ENCODE data around the gene EDIL3.

- TF ChIP-seq POLR2A (IDR thresholded peaks at IDR 0.05; ENCODE audit: borderline replicate concordance, extremely low read depth, insufficient read depth, insufficient read length) (no peak), CTCF (IDR thresholded peaks at IDR 0.05 in 2 of 3, conservative IDR thresholded peaks at IDR 0.05 in 1 of 3; ENCODE audit: borderline replicate concordance in 1 of 3, insufficient read depth in 1 of 3, low read depth in 2 of 3, low read length in 2 of 3) (no peak), MAX (IDR thresholded peaks at IDR 0.05) (no peak), SIN3A (IDR thresholded peaks at IDR 0.05; ENCODE audit: low read depth) (no peak), ZFX (IDR thresholded peaks at IDR 0.05) (no peak), EZH2phosphoT487 (IDR thresholded peaks at IDR 0.05; ENCODE audit: borderline replicate concordance) (no peak)
Measured at GRCh38 chr5:83900306-83900705, 484.4 kb downstream of the EDIL3 start.

Data from HCT116 (cell line).